GM18526 (cell line): Measurements from ENCODE around the gene CEPT1.

Experiments used
- POLR2A ChIP-seq: IDR thresholded peaks from 3 replicates; pipeline ENCODE4 v1.6.1; 2011; ENCODE audit not compliant: insufficient read length; ENCODE audit errors: extremely low read depth

CEPT1 gene

DNA sequence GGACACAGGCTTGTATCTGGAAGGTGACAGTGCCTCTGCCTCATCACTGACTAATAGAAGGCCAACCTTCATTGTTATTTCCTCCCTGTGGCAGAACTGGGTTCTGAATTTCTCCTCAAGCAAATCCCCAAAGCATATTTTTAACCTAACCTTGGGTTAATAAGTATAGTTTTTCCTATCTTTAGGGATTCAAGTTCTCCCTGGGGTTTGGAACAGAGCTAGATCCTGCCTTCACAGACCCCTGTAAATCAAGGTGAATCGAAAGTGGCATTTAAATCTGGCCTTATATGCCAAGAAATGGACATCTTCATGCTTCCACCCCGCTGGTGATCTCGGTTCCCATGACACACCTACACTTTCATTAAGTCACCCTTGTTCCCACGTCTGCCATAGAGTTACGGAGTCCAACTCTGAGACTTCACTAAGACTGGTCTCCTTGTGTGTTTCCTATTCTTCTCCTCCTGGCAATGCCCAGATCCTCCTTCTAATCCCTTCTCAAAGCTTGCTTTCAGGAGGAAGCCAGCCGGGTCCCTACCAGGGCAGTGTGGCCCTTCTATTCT is 83.2 kb downstream of the CEPT1 start:
- TF ChIP-seq POLR2A = no peak

DNA sequence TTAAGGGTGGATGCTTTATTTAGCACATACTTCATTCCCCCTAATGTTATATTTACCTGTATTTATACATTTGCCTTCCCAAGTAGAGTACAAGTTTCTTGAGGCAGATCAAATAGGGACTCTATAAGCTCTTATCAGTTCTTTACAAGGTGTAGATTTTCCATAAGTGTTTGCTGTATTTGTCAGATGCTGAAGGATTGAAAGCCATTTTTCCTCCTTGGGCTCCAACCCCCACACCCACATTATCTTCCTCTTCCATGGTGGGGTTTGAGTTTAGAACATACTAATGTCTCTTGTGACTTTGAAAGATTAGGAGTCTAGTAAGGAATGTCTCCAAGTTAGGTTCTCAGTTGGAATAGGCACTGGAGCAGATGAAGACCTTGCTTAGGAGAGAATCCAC is 85.1 kb downstream of the CEPT1 start:
- no peak for TF ChIP-seq POLR2A

DNA sequence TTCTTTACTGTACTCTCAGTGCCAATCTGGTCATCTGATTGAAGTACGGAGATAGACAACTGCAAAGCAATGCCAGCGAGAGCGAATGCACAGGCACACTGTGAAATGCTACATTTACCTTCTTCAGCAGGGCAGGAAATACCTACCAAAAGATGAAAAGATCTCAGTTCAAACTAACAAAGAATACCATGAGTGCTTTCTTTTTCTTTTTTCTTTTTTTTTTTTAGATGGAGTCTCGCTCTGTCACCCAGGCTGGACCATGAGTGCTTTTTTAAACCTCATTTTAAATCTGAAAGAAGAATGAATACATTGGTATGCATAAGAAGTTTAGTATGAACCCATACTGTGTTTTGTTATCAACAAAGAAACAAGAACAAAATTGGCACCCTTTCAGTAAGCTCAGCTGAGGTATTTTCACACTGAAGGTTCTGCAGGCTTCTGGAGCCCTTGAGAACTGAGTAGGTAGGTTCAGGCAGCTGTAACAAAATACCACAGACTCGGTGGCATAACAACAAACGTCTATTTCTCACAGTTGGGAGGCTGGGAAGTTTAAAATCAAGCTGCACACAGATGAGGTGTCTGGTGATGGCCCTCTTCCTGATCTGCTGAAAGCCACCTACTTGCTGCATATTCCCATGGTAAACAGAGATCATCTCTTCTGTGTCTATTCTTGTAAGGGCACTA is 85.8 kb downstream of the CEPT1 start:
- TF ChIP-seq POLR2A = no peak

DNA sequence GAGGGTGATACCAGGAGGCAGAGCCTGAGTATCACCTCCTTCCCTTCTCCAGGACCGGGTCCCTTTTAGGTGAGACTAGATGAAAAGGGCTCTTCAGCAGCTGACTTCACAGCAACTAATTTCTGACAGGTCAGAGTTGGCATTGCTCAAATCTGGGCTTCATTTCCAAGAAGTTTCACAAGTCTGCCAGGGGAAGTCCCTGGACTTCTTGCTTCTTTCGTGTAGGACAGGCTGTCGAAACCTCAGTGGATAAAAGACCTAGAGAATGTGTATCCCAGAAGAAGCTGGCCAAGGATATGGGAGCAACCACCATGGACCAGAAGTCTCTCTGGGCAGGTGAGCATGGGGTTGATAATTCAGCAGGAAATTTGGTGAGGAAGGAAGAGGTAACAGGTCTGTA is 87.4 kb downstream of the CEPT1 start, which contains the start of gene CHI3L2:
Gene CHI3L2, plus strand, starts transcription at position 280 of the 400 bp plus-strand sequence. Its CDS starts 17 bp downstream, at position 297.
- no peak for TF ChIP-seq POLR2A

DNA sequence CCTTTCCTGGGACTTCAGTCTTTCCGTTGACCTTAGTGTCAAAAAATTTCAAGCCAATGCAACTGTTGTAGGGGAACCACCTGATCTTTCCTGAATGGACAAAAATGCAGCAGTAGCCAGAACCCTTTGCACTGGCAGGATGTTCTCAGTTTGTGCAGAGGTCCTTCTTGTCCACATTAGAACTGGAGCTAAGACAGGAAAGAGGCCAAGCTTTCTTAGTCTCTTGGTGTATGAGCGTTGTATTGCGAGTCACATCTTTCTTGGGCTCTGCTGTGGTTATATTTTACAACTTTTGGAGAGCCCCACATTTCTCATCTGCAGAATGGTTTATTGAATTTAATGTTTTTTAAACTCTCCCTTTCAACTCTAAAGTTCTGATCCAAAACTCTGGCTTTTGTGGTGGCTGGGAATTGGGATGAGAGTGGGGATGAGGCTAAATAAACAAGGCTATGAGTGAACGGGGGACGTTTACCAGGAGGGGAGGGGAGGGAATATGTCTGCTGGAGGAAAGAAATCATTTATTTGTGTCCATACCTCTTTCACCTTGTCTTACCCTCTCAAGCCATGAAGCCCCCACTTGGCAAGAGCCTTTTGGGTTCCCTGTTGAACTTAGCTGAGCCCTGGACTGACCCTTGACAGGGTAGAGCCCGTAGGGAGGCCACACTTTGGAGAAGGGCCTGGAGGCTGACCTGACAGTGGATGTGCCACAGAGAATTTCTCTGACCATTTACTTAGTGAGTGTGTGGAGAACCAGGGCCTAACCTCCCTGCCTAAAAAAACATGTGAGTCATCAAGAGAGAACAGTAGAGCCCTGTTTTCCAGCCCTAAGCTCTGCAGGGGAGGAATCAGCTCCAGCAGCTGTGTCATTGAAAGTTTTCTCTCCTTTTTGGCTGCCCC is 88.1 kb downstream of the CEPT1 start:
- no peak for TF ChIP-seq POLR2A

DNA sequence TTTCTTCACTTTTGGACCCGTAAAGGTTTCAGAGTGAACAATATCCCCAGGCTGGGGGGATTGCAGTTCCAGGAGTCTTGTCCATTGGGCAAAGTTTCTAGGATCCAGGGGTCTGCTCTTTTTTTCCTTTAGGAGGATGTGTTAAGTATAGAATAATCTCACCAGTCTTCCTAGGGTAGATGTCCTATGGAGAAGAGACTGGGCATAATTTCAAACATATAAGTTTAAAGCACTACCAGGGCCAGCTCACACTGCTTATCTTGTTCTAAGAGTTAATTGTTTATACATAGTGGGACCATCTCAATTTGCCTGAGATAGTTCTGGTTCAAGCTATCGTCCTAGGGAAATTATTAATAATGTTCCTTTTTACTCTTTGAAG is 88.7 kb downstream of the CEPT1 start:
- TF ChIP-seq POLR2A = no peak

DNA sequence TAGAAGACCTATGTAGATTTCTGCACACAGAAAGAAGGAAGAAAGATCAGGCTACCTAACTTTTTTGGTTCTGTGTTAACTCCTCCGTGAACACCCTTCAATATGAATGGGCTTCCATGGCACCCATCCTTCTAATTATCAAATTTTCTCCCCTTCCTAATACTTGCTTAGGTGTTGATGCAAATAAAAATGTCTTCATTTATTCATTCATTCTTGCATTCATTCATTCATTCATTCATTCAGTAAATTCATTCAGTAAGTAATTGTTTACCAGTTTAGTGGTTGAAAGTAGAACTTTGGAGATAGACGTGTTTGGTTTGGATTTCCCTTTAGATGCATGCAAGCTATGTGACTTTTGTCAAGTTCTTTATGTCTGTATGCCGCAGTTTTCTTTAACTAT is 92.1 kb downstream of the CEPT1 start:
- TF ChIP-seq POLR2A = no peak

DNA sequence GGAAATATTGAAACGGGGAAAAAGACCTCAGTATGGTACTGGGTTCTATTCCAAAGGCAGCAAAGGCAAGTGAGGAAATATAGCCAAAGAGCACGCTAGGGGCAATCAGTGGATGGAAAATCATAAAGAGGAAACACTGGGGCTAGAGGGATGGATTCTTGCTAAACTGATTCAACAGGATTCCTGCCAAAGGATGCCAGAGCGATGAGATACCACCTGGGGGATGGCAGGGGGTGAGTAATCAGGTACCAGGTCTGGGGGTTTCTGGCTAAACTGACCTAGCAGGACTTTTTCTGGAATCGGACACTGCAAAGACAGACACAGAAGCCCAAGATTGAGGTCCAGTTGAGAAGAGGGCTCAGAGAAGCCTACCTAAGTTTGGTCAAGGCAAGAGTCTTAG is 94.2 kb downstream of the CEPT1 start:
- TF ChIP-seq POLR2A = no peak
